NCI-H1417 (cell line): ENCODE results near the gene RFXAP.
A peak's percentile ranks its signal among the peaks of the same experiment; 100 is the strongest.
"Not testable (repeated sequence)": the region's sequence is repeated elsewhere in the genome, so short reads cannot be mapped to it uniquely, and the experiment has no call there.

Source experiments
- DNase-seq, 3 experiments: peaks; one replicate each; lab custom pipeline; 2025; lab: John Stamatoyannopoulos, UW

Gene RFXAP, protein sequence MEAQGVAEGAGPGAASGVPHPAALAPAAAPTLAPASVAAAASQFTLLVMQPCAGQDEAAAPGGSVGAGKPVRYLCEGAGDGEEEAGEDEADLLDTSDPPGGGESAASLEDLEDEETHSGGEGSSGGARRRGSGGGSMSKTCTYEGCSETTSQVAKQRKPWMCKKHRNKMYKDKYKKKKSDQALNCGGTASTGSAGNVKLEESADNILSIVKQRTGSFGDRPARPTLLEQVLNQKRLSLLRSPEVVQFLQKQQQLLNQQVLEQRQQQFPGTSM

DNA sequence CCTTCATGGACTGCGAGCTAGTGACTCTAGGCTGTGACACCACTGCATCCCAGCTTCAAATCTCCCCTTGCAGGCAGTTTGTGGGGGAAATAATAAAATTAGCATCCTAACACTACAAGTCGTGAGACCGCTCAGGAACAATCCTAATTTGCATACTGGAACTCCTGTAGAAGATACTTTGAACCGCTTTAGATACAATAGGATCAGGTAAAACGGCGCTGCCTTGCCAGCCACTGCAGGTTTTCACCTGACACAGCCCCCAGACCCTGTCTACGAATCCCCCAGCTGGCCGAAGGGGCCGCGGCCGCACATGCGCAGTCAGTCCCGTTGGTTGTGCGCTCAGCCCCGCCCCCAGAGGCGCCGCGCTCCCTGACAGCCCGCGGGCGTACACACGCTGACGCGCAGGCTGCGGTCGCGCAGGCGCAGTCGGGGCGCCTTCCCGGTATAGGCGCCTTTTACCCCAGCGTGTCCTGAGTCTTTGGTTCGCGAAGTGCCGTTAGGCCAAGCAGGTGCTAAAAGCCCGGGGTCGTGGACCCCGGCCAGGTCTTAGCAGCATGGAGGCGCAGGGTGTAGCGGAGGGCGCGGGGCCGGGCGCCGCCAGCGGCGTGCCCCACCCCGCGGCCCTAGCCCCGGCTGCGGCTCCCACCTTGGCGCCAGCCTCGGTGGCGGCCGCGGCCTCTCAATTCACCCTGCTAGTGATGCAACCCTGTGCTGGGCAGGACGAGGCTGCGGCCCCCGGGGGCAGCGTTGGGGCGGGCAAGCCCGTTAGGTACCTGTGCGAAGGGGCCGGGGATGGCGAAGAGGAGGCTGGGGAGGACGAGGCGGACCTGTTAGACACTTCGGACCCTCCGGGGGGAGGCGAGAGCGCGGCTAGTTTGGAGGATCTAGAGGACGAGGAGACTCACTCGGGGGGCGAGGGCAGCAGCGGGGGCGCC lies at the start of gene RFXAP:
RFXAP (plus strand) TSS at position 419 of the 935 bp plus-strand sequence; CDS start at position 555, 136 bp downstream.
- peak; percentile 91 to 93 (median 91) for DNase-seq

DNA sequence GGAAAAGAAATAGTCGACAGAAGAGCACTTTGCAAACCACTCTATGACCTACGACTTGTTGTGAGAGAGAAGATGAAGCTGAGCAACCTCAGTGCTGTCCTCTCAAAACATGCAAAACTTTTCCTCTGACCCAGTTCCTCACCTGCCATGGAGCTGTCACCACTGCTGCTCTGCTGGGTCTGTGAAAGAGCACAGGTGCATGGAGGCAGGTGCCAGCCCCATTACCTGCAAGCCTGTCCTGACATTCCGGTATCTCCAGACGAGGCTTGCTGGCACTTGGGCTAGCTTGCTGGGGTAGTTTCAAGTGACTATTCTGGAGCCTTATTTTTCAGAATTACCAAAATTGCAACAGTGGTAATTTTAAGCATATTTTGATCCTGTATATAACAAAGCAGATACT lies 49.5 kb upstream of the RFXAP start:
- no peak for DNase-seq

GRCh38 chr13:36770741-36771140 lies 48.3 kb upstream of the RFXAP start:
- no peak for DNase-seq

GRCh38 chr13:36772853-36773252 lies 46.2 kb upstream of the RFXAP start:
- no peak for DNase-seq

GRCh38 chr13:36774931-36775330 lies 44.1 kb upstream of the RFXAP start:
- DNase-seq = no peak

- no peak for DNase-seq
Measured at GRCh38 chr13:36776175-36776574, 42.8 kb upstream of the RFXAP start.

- DNase-seq = no peak
Measured at GRCh38 chr13:36778083-36778671, 40.8 kb upstream of the RFXAP start.

DNA sequence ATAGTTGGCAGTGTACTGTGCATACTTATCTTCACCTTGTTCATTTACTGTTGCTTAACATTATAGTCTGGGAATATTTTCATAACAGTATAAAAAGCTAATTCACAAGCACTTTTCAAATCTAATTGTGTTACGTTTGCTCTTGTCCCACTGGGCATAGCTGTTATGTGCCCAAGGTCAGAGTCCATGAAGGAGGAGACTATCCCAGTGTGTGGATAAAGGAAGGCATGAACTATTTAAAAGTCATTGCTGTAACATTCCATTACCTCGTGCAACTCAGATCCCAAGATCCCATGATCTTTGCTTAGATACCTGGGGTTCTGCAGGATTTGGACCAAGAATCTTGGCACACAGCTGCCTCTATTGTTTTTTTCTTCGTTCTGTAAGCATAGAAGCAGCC lies 35.1 kb upstream of the RFXAP start:
- no peak for DNase-seq

DNA sequence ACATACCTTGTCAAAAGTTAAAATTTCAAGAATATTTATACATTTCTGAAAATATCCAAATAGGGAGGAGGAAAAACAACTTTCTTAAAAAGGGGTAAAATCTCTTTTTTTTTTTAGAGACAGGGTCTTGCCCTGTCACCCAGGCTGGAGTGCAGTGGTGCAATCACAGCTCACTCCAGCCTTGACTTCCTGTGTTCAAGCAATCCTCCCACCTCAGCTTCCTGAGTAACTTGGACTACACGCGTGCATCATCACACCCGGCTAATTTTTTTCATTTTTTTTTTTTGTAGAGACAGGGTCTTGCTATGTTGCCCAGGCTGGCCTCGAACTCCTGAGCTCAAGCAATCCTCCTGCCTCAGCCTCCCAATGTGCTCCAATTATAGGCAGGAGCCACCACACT lies 32.8 kb upstream of the RFXAP start:
- not testable (repeated sequence) for DNase-seq

GRCh38 chr13:36787181-36787580 lies 31.8 kb upstream of the RFXAP start:
- DNase-seq = no peak

- no peak for DNase-seq
Measured at GRCh38 chr13:36788276-36788675, 30.7 kb upstream of the RFXAP start.

DNA sequence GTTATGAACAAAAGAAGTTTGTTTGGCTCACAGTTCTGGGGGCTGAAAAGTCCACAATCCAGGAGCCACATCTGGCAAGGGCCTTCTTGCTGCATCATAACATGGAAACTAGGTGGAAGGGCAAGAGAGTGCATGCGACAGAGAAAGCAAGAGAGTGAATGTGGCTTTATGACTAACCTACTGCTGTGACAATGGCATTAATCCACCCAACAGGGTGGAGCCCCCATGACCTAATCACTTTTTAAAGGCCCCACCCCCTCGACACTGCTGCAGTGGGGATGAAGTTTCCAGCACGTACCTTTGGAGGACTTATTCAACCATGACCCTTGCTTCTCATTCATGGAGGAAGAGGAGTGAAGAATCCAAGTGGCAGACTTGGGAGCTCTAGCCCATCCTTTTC lies 30.0 kb upstream of the RFXAP start:
- DNase-seq = no peak

- DNase-seq = no peak
Measured at GRCh38 chr13:36789730-36790129, 29.3 kb upstream of the RFXAP start.

GRCh38 chr13:36794706-36795105 lies 24.3 kb upstream of the RFXAP start:
- no peak for DNase-seq

DNA sequence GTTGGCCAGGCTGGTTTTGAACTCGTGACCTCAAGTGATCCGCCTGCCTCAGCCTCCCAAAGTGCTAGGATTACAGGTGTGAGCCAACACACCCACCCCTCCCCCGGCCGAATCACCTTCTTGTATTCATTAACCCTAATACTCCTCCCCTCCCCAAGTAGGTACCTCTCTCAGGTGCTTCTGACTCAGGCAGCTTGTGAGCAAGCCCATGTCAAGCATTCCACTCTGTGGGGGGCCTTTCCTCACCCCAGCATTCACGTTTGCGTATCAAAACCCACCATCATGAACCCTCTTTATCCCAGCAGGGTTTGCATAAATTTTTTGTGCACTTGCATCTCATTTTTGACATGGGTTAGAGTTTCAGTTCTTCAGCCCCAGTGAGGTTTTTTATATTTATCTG lies 23.6 kb upstream of the RFXAP start:
- no peak for DNase-seq

- no peak for DNase-seq
Measured at GRCh38 chr13:36796052-36796451, 23.0 kb upstream of the RFXAP start.

DNA sequence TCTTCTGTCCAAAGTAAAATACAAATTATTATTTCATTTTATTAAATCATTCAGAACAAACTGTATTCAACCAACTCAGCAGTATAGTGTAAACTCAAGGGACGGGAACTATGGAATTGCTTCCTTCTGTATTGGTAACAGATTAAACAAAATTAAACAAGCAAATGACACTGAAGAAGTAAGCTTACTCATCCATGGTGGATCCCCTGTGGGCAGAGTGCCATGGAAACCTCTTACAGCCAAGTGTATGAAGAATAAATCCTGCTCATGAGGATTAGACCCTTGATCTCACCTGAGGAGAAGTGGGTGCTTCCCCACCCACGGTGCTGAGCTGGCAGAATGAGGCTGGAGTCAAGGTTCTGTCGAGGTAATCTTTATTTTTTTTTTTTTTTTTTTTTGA lies 18.0 kb upstream of the RFXAP start:
- DNase-seq = peak in 2 of 3 experiments; percentile 3 to 22

DNA sequence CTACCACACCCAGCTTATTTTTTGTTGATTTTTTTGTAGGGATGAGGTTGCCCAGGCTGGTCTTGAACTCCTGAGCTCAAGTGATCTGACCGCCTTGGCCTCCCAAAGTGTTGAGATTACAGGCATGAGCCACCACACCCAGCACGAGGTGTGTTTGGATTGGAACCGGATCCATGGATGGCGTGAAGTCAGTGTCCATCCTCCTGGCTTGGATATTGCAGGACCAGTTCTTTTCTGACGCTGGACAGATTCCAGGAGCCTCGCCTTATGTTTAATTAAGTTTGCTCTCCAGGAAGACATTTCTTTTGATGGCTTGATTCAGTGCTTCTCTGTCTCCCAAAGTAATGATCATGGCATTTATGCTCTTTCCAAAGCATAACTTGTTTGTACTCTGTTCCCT lies 14.4 kb upstream of the RFXAP start:
- no peak for DNase-seq

- no peak for DNase-seq
Measured at GRCh38 chr13:36806102-36806501, 12.9 kb upstream of the RFXAP start.

- no peak for DNase-seq
Measured at GRCh38 chr13:36807616-36808015, 11.4 kb upstream of the RFXAP start.

DNA sequence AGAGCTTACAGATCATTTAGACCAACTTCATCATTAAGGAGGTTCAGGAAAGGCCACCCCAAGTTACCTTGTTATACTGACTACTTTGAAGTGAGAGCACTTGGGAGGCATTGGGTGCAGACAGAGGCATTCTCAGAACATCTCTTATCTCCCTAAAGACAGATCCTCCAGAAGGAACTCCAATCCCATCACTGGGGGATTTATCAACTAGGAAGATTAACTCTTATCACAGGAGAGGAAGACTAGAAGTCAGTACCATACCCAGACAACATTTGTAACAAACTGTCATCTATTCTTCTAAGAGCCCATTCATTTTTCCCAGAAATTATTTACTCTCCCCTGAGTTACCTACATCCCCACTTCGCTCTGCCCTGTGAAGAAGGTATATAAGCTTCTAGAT lies 5.8 kb upstream of the RFXAP start:
- DNase-seq = no peak

DNA sequence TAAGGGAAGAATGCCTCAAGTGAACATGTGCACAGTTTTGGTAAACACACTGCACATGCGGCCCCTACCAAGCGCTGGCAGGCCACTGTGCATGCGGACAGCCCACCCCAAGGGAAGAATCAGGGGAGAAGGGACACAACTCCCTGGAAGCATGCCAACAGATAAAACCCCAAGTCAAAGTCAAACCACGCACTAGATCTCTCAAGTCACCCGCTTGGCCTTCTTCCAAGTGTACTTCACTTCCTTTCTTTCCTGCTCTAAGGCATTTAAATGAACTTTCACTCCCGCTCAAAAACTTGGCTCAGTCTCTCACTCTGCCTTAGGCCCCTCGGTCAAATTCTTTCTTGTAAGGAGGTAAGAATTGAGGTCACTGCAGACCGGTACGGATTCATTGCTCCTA lies 4.6 kb upstream of the RFXAP start:
- peak in 1 of 3 experiments; percentile 35 for DNase-seq

GRCh38 chr13:36815062-36815461 lies 4.0 kb upstream of the RFXAP start:
- DNase-seq = peak in 2 of 3 experiments; percentile 4 to 7
